Uterus (tissue), 4 donors: ENCODE data around the gene BATF3. TPM values are rescaled to one million over a fixed set of nuclear protein-coding genes. Genes with fewer than 3 reads are reported as not detected.

Experiments used
- DNase-seq, 2 donors: peaks; one replicate each; pipeline ENCODE4 v3.0.0-alpha.2; 2019 to 2020
- H3K27ac ChIP-seq, 2 donors: fragments of 200-600 bp; sonication (generic); 1 replicate in 1 of 2; 2 replicates in 1 of 2; pipeline ENCODE4 v1.5.1; 2016 to 2018
- H3K27me3 ChIP-seq, 2 donors: fragments of 200-600 bp; sonication (generic); one replicate each; pipeline ENCODE4 v1.5.1; 2018 to 2019; ENCODE audit warnings: control low read depth in 1 of 2
- H3K36me3 ChIP-seq, 2 donors: fragments of 200-600 bp; sonication (generic); one replicate each; pipeline ENCODE4 v1.5.1; 2019; ENCODE audit warnings: control low read depth in 1 of 2
- H3K4me1 ChIP-seq, 2 donors: fragments of 200-600 bp; sonication (generic); one replicate each; pipeline ENCODE4 v1.5.1; 2018 to 2019; ENCODE audit warnings: control low read depth in 1 of 2
- H3K4me3 ChIP-seq, 2 donors: fragments of 200-600 bp; sonication (generic); 1 replicate in 1 of 2; 2 replicates in 1 of 2; pipeline ENCODE4 v1.5.1; 2018 to 2019; ENCODE audit warnings: mild to moderate bottlenecking in 1 of 2
- H3K9me3 ChIP-seq, 2 donors: fragments of 200-600 bp; sonication (generic); one replicate each; pipeline ENCODE4 v1.5.1; 2019; ENCODE audit warnings: control low read depth in 1 of 2
- CTCF ChIP-seq, 4 experiments: fragments of 200-600 bp in 2 of 4; fragments of 450-650 bp in 2 of 4; sonication (generic) in 2 of 4; IDR thresholded peaks; one replicate each; pipeline ENCODE4 v1.5.1; 2016 to 2019; ENCODE audit warnings: antibody characterized with exemption in 4 of 4, mild to moderate bottlenecking in 2 of 4, moderate library complexity in 1 of 4
- POLR2A ChIP-seq, 2 donors: fragments of 450-650 bp; IDR thresholded peaks; one replicate each; pipeline ENCODE4 v1.6.1; 2016; ENCODE audit warnings: antibody characterized with exemption in 2 of 2, mild to moderate bottlenecking in 1 of 2, moderate library complexity in 1 of 2
- intact Hi-C: fragments of 100-400 bp; cut with DNase I; formaldehyde crosslinking; loops from one replicate; pipeline ENCODE4 v1.15.1; 2023; ENCODE audit warnings: low total_unique reads
- total RNA-seq, 4 donors: library from RNA; depleted of rRNA in 3 of 4; stranded (reverse); fragments of >200 nt in 3 of 4; gene quantifications; one replicate each; pipeline versions ENCODE4 v1.1.0 to v1.2.4, GENCODE V29; 2014 to 2023
- donor health status: DM: yes; HTN: yes; CAD: no.

Gene BATF3
- total RNA-seq, 4 donors from 2014 or later, result 3.0 to 10.3 (median 3.5) TPM; not detected in 1

DNA sequence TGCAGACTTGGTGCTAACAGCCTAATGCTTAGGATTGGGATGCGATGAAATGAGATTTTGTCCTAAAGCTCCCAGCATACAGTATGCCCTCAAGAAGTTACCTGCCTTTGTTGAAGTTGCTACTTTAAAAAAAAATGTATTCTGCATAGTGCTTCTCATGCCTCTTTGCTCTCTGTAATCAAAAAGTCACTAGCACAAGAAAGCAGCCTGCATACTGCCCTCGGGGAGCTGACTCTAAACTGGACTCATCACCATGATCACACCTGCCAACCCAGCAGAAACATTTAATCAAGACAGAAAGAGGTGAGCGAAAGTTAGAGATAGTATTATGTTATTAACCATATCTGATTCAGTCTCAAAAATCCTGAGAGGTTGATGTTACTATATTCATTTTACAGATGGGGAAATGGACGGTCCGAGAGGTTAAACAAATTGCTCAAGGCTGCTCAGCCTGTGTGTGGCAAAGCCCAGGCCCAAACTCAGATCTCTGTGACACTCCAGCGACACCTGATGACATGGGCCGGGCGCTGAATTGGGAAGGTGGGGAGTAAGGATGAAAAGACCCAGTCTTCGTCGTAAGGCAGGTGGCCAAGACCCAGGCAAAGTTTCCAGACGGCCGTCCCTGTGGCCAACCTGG lies 1.1 kb downstream of the BATF3 start:
- intact Hi-C loops, result no loop called here
- peaks cover 0 to 7% of the 10 kb centered on the region in 2 donors for H3K4me1 ChIP-seq
- no peak for DNase-seq
- peak overlapping the region in 1 of 2 donors; percentile 53 for H3K4me3 ChIP-seq
- H3K27me3 ChIP-seq, result no peaks in the 10 kb centered on the region
- no peak overlapping the region for H3K27ac ChIP-seq
- no peaks in the 10 kb centered on the region for H3K36me3 ChIP-seq
- no peaks in the 10 kb centered on the region for H3K9me3 ChIP-seq
- TF ChIP-seq POLR2A (IDR thresholded peaks at IDR 0.05), result no peak
- TF ChIP-seq CTCF (IDR thresholded peaks at IDR 0.05), result no peak

DNA sequence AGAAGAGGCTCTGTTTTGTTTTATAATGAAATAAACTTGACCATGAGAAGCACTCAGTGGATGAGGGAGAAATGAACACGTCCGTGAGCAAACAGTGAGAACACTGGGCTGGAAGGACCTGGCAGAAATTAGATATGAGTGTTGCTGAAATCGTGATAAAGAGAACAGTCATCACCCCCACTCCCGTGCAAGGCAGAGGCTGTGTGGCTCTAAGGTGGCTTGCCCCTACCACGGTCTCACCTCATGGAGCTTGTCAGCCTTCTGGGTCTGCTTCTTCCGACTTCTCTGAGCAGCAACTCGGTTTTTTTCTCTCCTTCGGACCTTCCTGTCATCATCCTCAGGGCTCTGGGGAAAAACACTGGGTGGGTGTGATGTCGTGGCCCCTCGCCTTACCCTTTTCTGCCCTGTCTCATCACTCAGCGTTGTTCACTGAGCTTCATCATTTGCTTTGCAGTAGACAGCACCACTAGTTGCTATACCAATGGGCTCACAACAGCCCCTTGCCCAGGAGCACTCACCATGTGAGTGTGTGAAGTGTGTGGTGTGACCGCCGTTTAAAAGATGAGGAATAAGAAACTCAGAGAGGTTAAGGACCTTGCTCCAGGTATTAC lies 2.8 kb downstream of the BATF3 start:
- H3K27ac ChIP-seq, result no peak overlapping the region
- TF ChIP-seq CTCF (IDR thresholded peaks at IDR 0.05), result no peak
- no peak for TF ChIP-seq POLR2A (IDR thresholded peaks at IDR 0.05)
- H3K4me3 ChIP-seq, result no peak overlapping the region
- no peaks in the 10 kb centered on the region for H3K27me3 ChIP-seq
- DNase-seq, result no peak
- H3K9me3 ChIP-seq, result no peaks in the 10 kb centered on the region
- no peaks in the 10 kb centered on the region for H3K36me3 ChIP-seq
- peaks cover 0 to 7% of the 10 kb centered on the region in 2 donors for H3K4me1 ChIP-seq
- intact Hi-C loops, result no loop called here

DNA sequence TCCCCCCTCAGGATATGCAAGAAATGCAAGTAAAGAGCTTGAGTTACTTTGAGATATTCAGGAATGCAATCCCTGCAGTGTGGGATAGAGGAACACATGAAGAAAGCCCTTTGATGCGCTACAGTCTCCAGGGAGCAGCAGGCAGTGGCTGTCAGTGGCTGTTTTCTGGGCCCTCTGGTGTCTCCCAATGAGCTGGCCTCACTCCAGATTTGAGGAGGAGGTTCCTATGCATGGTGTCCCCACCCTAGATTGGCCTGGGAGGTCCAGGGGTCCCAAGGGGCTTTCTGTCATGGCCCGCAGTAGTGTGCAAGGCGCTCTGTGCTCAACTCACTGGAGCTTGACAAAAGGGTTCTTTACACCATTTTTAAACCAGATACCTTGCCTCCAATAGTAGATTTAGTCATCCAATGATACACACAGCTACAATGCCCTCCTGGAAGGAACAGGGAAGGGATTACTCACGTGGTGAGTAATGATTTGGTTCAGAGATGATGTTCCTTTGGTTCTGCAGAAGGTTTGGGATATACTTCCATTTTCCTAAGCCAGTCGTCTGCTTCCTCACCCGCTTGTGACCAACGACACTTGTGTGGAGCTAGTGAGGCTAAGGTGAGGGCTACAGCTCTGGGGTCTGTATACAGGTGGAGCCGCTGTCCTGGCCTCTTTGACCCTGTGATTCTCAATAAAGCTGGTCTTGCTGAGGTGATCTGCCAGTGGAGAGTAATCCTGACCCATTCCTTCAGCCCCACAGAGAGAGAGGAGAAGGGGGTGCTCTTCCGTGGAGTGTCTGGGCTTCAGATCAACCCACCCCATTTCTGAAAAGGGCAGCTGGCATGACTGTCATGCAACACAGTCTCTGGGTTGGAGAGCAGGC lies 6.6 kb downstream of the BATF3 start:
- H3K9me3 ChIP-seq, result no peaks in the 10 kb centered on the region
- TF ChIP-seq CTCF (IDR thresholded peaks at IDR 0.05) (no peak), POLR2A (IDR thresholded peaks at IDR 0.05) (no peak)
- no peak overlapping the region for H3K4me3 ChIP-seq
- intact Hi-C loops, result no loop called here
- DNase-seq, result no peak
- no peaks in the 10 kb centered on the region for H3K4me1 ChIP-seq
- H3K36me3 ChIP-seq, result no peaks in the 10 kb centered on the region
- no peak overlapping the region for H3K27ac ChIP-seq
- no peaks in the 10 kb centered on the region for H3K27me3 ChIP-seq

- no peaks in the 10 kb centered on the region for H3K36me3 ChIP-seq
- no peaks in the 10 kb centered on the region for H3K4me1 ChIP-seq
- DNase-seq, result no peak
- intact Hi-C loops, result no loop called here
- H3K9me3 ChIP-seq, result no peaks in the 10 kb centered on the region
- no peak overlapping the region for H3K4me3 ChIP-seq
- H3K27ac ChIP-seq, result no peak overlapping the region
- no peaks in the 10 kb centered on the region for H3K27me3 ChIP-seq
- TF ChIP-seq CTCF (IDR thresholded peaks at IDR 0.05) (no peak), POLR2A (IDR thresholded peaks at IDR 0.05) (no peak)
Observed at GRCh38 chr1:212691561-212692071, 8.0 kb downstream of the BATF3 start.
